ENCODE measurements around the gene KYNU. TPM values are rescaled to one million over a fixed set of nuclear protein-coding genes. Genes with fewer than 3 reads are reported as not detected.

Gene KYNU
- total and polyA plus RNA-seq, 9 of the 15 experiments (the other 6 are each of a cell fraction or from before 2014, with no cell fraction given), result 2.6 to 11.6 (median 7.2) TPM

DNA sequence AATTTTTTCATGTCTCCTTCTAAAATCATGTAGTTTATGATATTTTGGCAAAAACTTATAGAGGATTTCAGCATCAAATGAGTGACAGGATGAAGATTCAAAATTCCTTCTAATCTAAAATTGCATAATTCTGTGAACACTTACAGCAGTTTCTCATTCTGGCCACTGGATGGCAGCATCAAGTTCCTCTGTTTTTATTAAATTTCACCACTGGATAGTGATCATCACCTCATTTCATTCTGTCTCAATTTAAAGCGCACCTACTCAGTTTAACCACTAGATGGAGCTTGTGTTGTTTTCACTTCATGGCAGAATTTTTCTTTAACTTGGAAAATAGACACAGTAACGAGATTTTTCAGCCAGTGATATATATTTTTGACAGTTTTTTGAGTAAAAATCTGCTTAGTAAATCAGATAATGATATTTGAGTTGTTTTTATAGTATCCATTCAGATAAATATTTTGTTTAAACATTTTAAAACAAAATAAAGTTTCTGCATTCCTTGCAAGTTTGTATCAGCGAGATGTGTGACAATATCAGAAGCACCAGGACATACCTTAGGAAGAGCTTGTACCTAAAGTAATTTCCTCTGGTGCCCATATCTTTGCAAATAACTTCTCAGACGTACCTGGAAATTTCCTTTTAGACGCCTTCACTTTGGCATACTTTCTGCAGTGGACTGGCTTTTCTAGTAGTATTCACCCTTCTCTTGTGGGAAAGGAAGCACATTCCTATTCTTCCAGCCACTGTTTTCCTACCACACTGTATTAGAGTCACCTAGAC is 157.0 kb downstream of the KYNU start:
- no peaks in the 10 kb centered on the region for H3K27me3 ChIP-seq (ENCODE audit: control insufficient read depth in 2 of 2, insufficient read depth in 2 of 2, low read length in 2 of 2)
- no peak overlapping the region for H3K9ac ChIP-seq (ENCODE audit: insufficient read depth in 1 of 2, low read depth in 2 of 2, low read length in 2 of 2)
- H3K9me1 ChIP-seq (ENCODE audit: control insufficient read depth, insufficient read depth, low read length), result no peaks in the 10 kb centered on the region
- no peaks in the 10 kb centered on the region for H3K79me2 ChIP-seq (ENCODE audit: control insufficient read depth, insufficient read depth, low read length)
- ChIA-PET POLR2A (no interaction called here), CTCF (ENCODE audit: low intra/inter-chr PET ratio) (no interaction called here)
- no peak overlapping the region for H2AFZ ChIP-seq (ENCODE audit: low read depth, low read length)
- no peaks in the 10 kb centered on the region for H3K9me3 ChIP-seq (replicated peaks; ENCODE audit: control insufficient read depth, insufficient read depth, low read depth, low read length)
- FAIRE-seq, result peak; percentile 85
- no peaks in the 10 kb centered on the region for H3K4me1 ChIP-seq (replicated peaks in 1 of 2; ENCODE audit: control insufficient read depth in 2 of 2, insufficient read depth in 2 of 2, low read length in 2 of 2)
- ATAC-seq, result peak; percentile 85
- no peak overlapping the region for H3K27ac ChIP-seq (ENCODE audit: extremely low read depth, low read depth, low read length)
- 14% methylated on average over 5 of the region's 5 CpGs for WGBS (ENCODE audit: insufficient coverage, low coverage, missing lambda C conversion rate)
- H3K4me2 ChIP-seq (ENCODE audit: insufficient read depth, low read length), result no peak overlapping the region
- peak; percentile 57 to 81 (median 71) for DNase-seq (ENCODE audit: extremely low read depth in 1 of 4, low spot score in 3 of 4)
- in situ Hi-C loops (cut with MboI), result no loop called here
- no TSS peak for BruUV-seq (replicated peaks)
- no peaks in the 10 kb centered on the region for H4K20me1 ChIP-seq (replicated peaks; ENCODE audit: control insufficient read depth, insufficient read depth, low read length)
- intact Hi-C loops (cut with micrococcal nuclease), result loop anchor here (1.0 to 2.0 kb wide), 2 partner anchors 72 to 225 kb away; no protein-coding TSS in a partner anchor
- H3K36me3 ChIP-seq (ENCODE audit: control insufficient read depth, insufficient read depth, low read length), result no peaks in the 10 kb centered on the region
- H3K4me3 ChIP-seq, result no peak overlapping the region
- TF ChIP-seq CHD2 (IDR thresholded peaks at IDR 0.05; ENCODE audit: low read depth, low read length) (no peak), TEAD4 (IDR thresholded peaks at IDR 0.05; ENCODE audit: low read length) (peak; percentile 41), TEAD4 (CRISPR knock-in tag; IDR thresholded peaks at IDR 0.05; ENCODE audit: borderline replicate concordance) (no peak), ARID3A (IDR thresholded peaks at IDR 0.05; ENCODE audit: borderline replicate concordance, low read depth, low read length) (peak; percentile 100), RAD21 (CRISPR knock-in tag; conservative IDR thresholded peaks at IDR 0.05 in 1 of 2, IDR thresholded peaks at IDR 0.05 in 1 of 2) (peak; percentile 75 to 77), MYNN (IDR thresholded peaks at IDR 0.05) (no peak), MYNN (CRISPR knock-in tag; IDR thresholded peaks at IDR 0.05) (no peak), ZBTB11 (CRISPR knock-in tag; IDR thresholded peaks at IDR 0.05) (no peak), ATF3 (IDR thresholded peaks at IDR 0.05) (peak; percentile 30; the same call in 1 of the 2 replicates), ATF3 (CRISPR knock-in tag; conservative IDR thresholded peaks at IDR 0.05) (no peak), KLF16 (IDR thresholded peaks at IDR 0.05) (peak; percentile 53; the same call in 1 of the 2 replicates)
- TF ChIP-seq, protein P1, sequence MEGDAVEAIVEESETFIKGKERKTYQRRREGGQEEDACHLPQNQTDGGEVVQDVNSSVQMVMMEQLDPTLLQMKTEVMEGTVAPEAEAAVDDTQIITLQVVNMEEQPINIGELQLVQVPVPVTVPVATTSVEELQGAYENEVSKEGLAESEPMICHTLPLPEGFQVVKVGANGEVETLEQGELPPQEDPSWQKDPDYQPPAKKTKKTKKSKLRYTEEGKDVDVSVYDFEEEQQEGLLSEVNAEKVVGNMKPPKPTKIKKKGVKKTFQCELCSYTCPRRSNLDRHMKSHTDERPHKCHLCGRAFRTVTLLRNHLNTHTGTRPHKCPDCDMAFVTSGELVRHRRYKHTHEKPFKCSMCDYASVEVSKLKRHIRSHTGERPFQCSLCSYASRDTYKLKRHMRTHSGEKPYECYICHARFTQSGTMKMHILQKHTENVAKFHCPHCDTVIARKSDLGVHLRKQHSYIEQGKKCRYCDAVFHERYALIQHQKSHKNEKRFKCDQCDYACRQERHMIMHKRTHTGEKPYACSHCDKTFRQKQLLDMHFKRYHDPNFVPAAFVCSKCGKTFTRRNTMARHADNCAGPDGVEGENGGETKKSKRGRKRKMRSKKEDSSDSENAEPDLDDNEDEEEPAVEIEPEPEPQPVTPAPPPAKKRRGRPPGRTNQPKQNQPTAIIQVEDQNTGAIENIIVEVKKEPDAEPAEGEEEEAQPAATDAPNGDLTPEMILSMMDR (IDR thresholded peaks at IDR 0.05 in 2 of 3, conservative IDR thresholded peaks at IDR 0.05 in 1 of 3; ENCODE audit: insufficient read depth in 2 of 3, low read depth in 1 of 3, low read length in 3 of 3), result peak; percentile 90 to 98 (median 94)

Measured in K562 (cell line).